Loucy (cell line): ENCODE measurements around the gene GIPC2.

Source experiments
- CTCF ChIP-seq: fragments of 200-600 bp; sonication (generic); conservative IDR thresholded peaks from 2 replicates; pipeline ENCODE4 v1.5.1; 2014; ENCODE audit warnings: mild to moderate bottlenecking, antibody characterized with exemption, low read length
- EZH2phosphoT487 ChIP-seq: fragments of 200-600 bp; IDR thresholded peaks from 2 replicates; pipeline ENCODE4 v1.6.1; 2018; ENCODE audit warnings: antibody characterized with exemption, mild to moderate bottlenecking, moderate library complexity, borderline replicate concordance

GRCh38 chr1:78070758-78071157 is 25.0 kb downstream of the GIPC2 start:
- TF ChIP-seq CTCF (no peak), EZH2phosphoT487 (no peak)
